Skeletal muscle satellite cell (primary cell): Measurements from ENCODE around the gene MSMP. TPM values are rescaled to one million over a fixed set of nuclear protein-coding genes. Genes with fewer than 3 reads are reported as not detected.

Source experiments
- small RNA-seq: library from RNA; depleted of rRNA; stranded (forward); fragments of <200 nt; gene quantifications from one replicate; pipeline ENCODE3, GENCODE V24; 2012

The MSMP gene

Small RNAs within 50 kb of the gene (small RNA-seq; reads per million reads assigned to genes)
- gene MIR6853 = not detected
